ENCODE data around the gene FHOD3. TPM values are rescaled to one million over a fixed set of nuclear protein-coding genes. Genes with fewer than 3 reads are reported as not detected.

FHOD3 gene
- total and polyA plus RNA-seq, 10 donors, result 1.2 to 2.7 (median 1.9) TPM

DNA sequence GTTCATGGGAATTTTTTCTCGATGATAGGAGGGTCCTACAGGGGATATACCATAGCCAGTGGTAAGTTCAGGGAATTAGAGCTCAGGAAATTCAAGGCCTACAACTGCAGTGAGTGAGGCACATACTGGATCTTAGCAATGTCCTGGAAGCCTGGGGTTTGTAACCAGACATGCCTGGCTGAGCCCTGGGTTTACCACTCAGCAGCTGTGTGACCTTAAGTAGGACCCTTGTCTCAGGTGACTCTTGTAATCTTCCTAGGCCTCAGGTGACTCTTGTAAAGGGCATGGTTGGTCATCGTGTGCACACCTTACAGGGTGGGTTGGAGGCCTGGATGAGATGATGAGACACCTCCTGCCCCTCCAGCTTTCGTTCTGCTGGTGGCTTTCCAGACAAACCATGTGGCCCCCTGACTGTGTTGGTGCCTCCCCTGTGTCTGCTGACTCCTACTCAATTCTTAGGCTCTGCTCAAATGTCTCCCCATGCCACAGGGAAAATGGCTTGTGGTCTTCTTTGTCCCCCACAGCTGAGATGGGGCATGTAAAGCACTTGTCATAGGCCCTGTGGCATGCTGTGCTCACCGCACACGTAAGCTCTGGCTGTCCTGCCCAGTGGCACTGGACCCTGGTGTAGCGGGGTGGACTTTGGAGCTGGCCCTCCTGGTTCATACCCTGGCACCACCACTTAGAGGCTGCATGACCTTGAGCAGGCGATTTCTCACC, 94.1 kb downstream of the FHOD3 start:
- Histone ChIP-seq H3K36me3 (no peaks in the 10 kb centered on the region), H3K4me1 (no peaks in the 10 kb centered on the region), H3K27ac (no peak overlapping the region), H3K27me3 (replicated peaks in 1 of 7) (peaks cover 0 to 11% (median 0%) of the 10 kb centered on the region in 7 donors), H3K4me3 (no peak overlapping the region), H3K9me3 (peaks cover 4 to 36% (median 22%) of the 10 kb centered on the region in 8 donors)
- TF ChIP-seq CTCF (IDR thresholded peaks at IDR 0.05 in 8 of 11, conservative IDR thresholded peaks at IDR 0.05 in 3 of 11) (no peak), POLR2A (IDR thresholded peaks at IDR 0.05) (no peak), POLR2AphosphoS5 (IDR thresholded peaks at IDR 0.05) (no peak)
- 81 to 96% (median 88%) methylated on average over 6 to 7 of the region's 7 CpGs for WGBS, 5 donors
- DNase-seq, result no peak
- intact Hi-C loops (cut with DNase I; ENCODE audit: low total_unique reads), result no loop called here

GRCh38 chr18:36392164-36392978, 94.9 kb downstream of the FHOD3 start:
- Histone ChIP-seq H3K36me3 (no peaks in the 10 kb centered on the region), H3K9me3 (peaks cover 4 to 44% (median 28%) of the 10 kb centered on the region in 8 donors), H3K4me1 (no peaks in the 10 kb centered on the region), H3K27ac (no peak overlapping the region), H3K27me3 (replicated peaks in 1 of 7) (peaks cover 0 to 11% (median 0%) of the 10 kb centered on the region in 7 donors), H3K4me3 (no peak overlapping the region)
- intact Hi-C loops (cut with DNase I; ENCODE audit: low total_unique reads), result no loop called here
- TF ChIP-seq POLR2AphosphoS5 (IDR thresholded peaks at IDR 0.05) (no peak), CTCF (IDR thresholded peaks at IDR 0.05 in 8 of 11, conservative IDR thresholded peaks at IDR 0.05 in 3 of 11) (no peak), POLR2A (IDR thresholded peaks at IDR 0.05) (no peak)
- no peak for DNase-seq
- 83 to 93% (median 91%) methylated on average over 4 of the region's 4 CpGs for WGBS, 5 donors

GRCh38 chr18:36392979-36393287, 95.4 kb downstream of the FHOD3 start:
- no peaks in the 10 kb centered on the region for H3K4me1 ChIP-seq
- TF ChIP-seq CTCF (IDR thresholded peaks at IDR 0.05 in 8 of 11, conservative IDR thresholded peaks at IDR 0.05 in 3 of 11), result no peak
- no peak for TF ChIP-seq POLR2AphosphoS5 (IDR thresholded peaks at IDR 0.05)
- no peak for TF ChIP-seq POLR2A (IDR thresholded peaks at IDR 0.05)
- H3K27me3 ChIP-seq (replicated peaks in 1 of 7), result peaks cover 0 to 11% (median 0%) of the 10 kb centered on the region in 7 donors
- DNase-seq, result no peak
- H3K27ac ChIP-seq, result no peak overlapping the region
- WGBS, 5 donors, result 78 to 96% (median 86%) methylated on average over 3 of the region's 3 CpGs
- no peaks in the 10 kb centered on the region for H3K36me3 ChIP-seq
- peaks cover 4 to 47% (median 28%) of the 10 kb centered on the region in 8 donors for H3K9me3 ChIP-seq
- intact Hi-C loops (cut with DNase I; ENCODE audit: low total_unique reads), result no loop called here
- no peak overlapping the region for H3K4me3 ChIP-seq

DNA sequence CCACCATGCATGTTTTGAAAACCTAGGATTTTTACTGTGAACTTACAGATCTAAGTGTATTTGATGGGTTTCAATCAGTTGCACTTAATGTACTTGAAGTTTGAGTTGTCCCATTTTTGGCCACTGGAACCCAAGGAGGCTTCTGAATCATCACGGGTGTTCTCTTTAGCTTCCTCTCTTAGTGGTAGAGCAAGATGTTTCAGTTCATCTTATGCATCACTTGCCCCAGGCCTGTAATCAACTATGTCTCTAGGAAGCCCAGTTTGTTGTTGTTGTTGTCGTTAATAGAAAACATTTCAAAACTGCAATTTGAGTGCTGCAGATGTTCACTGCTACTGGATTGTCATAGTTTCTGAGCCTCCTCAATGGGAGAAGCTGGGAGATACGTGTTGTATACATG, 97.0 kb downstream of the FHOD3 start:
- TF ChIP-seq POLR2AphosphoS5 (IDR thresholded peaks at IDR 0.05), result no peak
- no peak for TF ChIP-seq POLR2A (IDR thresholded peaks at IDR 0.05)
- no peak for TF ChIP-seq CTCF (IDR thresholded peaks at IDR 0.05 in 8 of 11, conservative IDR thresholded peaks at IDR 0.05 in 3 of 11)
- DNase-seq, result no peak
- Histone ChIP-seq H3K27ac (no peak overlapping the region), H3K4me3 (no peak overlapping the region), H3K9me3 (peaks cover 4 to 48% (median 28%) of the 10 kb centered on the region in 8 donors), H3K4me1 (no peaks in the 10 kb centered on the region), H3K27me3 (replicated peaks in 1 of 7) (peaks cover 0 to 16% (median 0%) of the 10 kb centered on the region in 7 donors), H3K36me3 (no peaks in the 10 kb centered on the region)
- intact Hi-C loops (cut with DNase I; ENCODE audit: low total_unique reads), result no loop called here
- WGBS, 5 donors, result 76 to 87% (median 82%) methylated on average over 3 of the region's 3 CpGs

Data from spleen (tissue), 11 donors.